Brain pericyte (primary cell): Measurements from ENCODE around the gene CSNK1E.
A peak's percentile ranks its signal among the peaks of the same experiment; 100 is the strongest.

Source experiments
- DNase-seq: peaks from one replicate; pipeline ENCODE4 v3.0.0-alpha.2; 2012; ENCODE audit warnings: low read depth, low spot score

CSNK1E gene

GRCh38 chr22:38249803-38250642 lies 67.2 kb downstream of the CSNK1E start:
- no peak for DNase-seq

DNA sequence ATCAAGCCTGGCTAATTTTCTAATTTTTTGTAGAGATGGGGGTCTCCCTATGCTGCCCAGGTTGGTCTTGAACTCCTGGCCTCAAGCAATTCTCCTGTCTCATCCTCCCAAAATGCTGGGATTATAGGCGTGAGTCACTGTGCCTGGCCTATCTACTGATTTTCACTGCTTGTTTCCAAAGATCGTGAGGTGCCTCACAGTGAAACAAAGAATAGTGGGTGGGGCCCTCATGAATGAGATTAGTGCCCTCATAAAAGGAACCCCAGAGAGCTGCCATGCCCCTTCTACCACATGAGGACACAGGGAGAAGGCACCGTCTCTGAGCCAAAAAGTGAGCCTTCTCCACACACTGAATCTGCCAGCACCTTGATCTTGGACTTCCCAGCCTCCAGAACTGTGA lies 67.9 kb downstream of the CSNK1E start:
- no peak for DNase-seq

GRCh38 chr22:38248280-38248679 lies 69.0 kb downstream of the CSNK1E start:
- no peak for DNase-seq

DNA sequence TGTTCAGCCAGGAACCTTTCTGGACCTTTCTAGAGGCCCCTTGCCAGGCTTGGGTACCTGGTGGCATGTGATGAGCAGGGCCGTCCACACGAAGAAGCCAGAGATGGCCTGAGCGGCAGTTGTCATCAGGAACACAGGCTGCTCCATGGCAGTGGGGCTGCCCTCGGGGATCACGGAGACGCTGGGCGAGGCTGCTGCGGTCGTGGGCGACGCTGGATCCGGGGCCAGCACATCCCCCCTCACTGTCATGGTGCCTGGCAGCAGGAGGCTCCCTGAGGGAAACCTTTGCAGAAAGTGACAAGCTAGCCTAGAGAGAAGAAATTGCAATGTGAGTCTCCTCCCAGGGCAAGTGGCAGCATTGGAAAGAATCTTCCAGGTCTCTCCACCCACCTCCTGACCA lies 69.5 kb downstream of the CSNK1E start:
- DNase-seq, result no peak

DNA sequence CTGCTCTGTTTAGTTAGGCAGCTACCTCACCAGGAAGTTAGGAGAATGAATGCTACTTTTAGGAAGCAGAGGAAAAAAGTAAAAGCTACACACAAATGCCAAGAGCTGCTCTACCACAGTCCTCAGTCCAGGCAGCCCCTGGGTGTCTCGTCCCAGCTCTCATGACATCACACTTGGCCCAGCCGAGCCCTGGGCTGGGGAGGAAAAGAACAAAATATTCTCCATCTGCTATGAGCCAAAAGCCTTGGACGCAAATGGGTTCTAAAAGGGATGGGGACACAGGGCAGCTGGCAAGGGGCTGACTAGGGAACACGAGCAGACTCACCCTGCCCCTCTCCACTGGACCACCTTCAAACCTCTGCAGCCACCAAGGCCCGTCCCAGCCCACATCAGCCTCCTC lies 70.5 kb downstream of the CSNK1E start:
- no peak for DNase-seq

- no peak for DNase-seq
Observed at GRCh38 chr22:38246046-38246658, 71.1 kb downstream of the CSNK1E start.

DNA sequence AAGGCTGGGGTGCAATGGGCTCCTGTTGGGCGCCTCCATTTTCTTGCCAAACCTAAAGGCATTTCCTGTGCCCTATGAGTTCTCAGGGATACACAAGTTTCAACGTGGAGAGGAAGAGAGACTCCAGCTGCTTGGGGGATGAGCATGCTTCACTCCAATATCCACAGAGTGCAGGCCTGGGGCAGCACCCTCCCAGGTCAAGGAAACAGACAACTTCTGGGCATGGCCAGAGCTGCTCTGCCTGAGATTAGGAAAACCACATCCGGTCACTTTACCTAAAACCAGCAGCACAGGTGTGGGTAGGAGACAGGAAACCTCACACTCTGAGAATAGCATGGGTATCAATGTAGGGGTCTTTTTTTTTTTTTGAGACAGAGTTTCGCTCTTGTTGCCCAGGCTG lies 73.1 kb downstream of the CSNK1E start:
- DNase-seq, result no peak

GRCh38 chr22:38243007-38243765 lies 74.0 kb downstream of the CSNK1E start:
- peak; percentile 73 for DNase-seq

GRCh38 chr22:38240734-38241252 lies 76.4 kb downstream of the CSNK1E start:
- DNase-seq, result peak; percentile 61
